OCI-LY7 (cell line): ENCODE results near the gene FGD4.

Source experiments
- CTCF ChIP-seq: fragments of 200-600 bp; sonication (generic); conservative IDR thresholded peaks from 2 replicates; pipeline ENCODE4 v1.5.1; 2014; ENCODE audit warnings: mild to moderate bottlenecking, antibody characterized with exemption, low read length, moderate library complexity, mixed read lengths
- EZH2phosphoT487 ChIP-seq: fragments of 200-600 bp; sonication (generic); IDR thresholded peaks from 2 replicates; pipeline ENCODE4 v1.6.1; 2018; ENCODE audit warnings: low read depth, borderline replicate concordance, mild to moderate bottlenecking, mixed run types, antibody characterized with exemption, low read length, moderate library complexity, mixed read lengths

DNA sequence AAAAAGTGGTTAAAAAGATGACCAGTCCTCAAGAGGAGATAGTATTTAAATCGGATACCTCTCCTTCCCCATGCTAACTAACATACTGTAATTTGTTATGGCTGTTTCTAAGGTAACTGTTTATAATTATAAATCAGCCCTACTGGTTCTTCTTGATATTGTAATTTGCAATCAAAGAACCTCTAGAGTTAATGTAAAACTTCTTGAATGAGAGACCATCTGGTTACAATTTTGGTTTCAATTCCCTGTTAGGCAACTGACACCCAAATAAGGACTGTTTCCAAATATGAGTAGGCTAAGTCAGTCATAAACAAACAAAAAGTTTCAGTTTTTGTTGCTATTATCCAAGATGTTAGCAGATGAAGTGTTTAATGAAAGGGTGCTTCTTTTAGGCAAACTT lies 159.5 kb downstream of the FGD4 start:
- 0 out of 2 replicates have a peak, but pooled peaks have one; percentile 29 for TF ChIP-seq CTCF
- no peak for TF ChIP-seq EZH2phosphoT487
